GM04503 (cell line): ENCODE results near the gene LRRK2.
"Not testable (repeated sequence)": the region's sequence is repeated elsewhere in the genome, so short reads cannot be mapped to it uniquely, and the experiment has no call there.

Experiments
- DNase-seq: peaks from one replicate; pipeline ENCODE4 v3.0.0-alpha.2; 2012; ENCODE audit warnings: low read depth

Gene LRRK2

DNA sequence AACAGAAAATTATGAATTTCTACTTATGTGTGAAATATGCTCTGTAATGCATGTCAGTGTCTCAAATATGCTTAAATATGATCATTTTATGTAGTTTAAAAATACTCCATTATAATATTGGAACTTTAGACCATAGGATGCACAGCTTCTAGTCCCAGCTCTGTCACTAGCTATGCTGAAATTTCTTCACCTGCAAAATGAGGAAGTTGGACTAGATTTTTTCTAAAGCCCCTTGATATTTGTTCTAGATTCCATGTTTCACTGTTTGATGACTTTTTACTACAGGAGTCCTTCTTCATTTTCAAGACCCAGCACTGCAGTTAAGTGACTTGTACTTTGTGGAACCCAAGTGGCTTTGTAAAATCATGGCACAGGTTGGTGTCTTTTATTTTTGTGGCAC is 90.1 kb downstream of the LRRK2 start:
- DNase-seq, result no peak

DNA sequence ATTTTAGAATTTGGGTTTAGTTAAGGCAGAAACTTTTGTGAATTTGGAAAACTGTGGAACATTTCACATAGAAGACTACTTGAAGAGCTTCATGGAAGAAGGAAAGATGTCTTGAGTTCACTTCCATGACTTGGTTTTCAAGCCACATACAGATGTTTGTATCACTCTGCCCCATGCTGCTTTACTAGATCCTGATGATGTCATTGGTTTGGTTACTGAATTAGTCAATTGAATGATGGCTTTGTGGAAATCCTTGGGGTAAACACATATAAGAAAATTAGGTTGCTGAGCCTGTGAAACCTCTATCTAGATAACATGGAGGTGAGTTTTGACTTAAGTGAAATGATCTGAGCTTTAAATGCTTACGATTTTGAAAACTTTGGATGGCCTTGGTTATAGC is 90.6 kb downstream of the LRRK2 start:
- no peak for DNase-seq

DNA sequence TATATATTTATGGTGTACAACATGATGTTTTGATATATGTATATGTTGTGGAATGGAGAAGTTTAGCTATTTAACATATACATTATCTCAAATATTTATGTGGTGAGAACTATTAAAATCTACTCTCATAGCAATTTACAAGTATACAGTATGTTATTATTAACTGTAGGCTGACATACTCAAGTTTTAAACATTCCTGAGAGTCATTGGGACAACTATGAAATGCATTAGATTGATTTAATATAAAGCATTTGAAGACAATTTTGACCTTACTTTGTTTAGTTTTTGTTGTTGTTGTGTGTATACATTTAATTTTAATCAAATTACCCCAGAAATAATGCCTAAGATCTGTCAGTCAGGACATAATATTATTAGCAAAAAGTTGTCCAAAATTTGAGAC is 99.5 kb downstream of the LRRK2 start:
- DNase-seq, result no peak

DNA sequence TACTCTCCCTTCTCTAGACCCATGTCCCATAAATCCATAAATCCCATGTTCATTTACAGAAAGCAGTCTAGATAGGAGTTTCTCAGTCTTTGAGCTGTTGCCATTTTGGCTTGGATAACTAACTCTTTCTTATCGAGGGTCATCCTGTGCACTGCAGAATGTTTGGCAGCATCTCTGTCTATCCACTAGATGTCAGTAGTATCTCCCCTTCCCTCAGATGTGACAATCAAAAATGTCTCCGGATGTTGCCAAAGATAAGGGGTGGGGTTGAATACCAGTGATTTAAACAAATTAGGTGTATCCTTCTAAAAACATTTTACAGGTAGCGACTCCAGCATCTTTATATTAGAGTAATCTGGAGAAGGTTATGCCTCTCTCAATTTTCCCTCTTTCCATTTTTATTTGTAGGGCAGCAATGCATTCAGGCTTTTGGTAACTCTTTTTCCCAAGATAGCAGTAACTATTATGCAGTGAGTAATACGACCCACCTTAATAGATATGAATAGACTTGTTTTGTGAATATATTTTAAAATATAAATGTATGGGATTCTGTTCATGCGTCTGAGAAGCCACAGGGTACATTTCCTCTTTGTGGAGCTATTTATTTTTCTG is 100.7 kb downstream of the LRRK2 start:
- DNase-seq, result no peak

DNA sequence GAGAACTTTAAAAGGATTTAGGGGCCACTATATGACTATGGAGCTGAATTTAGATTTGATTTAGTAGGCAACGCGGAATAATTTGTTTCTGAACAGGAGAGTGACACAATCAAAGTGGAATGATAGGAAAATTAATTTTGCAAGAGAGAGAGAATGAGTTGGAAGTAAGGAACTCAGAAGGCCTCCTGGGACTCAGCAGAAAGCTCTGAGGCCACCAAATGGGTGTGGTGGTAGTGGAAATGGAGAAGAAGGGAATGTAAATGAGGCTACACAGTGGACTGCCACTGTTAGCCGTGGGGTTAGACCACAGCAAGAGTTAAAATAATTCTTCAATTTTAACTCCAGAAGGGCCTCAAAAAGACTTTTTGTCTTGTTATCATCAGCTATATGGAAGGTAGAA is 102.7 kb downstream of the LRRK2 start:
- DNase-seq, result no peak

DNA sequence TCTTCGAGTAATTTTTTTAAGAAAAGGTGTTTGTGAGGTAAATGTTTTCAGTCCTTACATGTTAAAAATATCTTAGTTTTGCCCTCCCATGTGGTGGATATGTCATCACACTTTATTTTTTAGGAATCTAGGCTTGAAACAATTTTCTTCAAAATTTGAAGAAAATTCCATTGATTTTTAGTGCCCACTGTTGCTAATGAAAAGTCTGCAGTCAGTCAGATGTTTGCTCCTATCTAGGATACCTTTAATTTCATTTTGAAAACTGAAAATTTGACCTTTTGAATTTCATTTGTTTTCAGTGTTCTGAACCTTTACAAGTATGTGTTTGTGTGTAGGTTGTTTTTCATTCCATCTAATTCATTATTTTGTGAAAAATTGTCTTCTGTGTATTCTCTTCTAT is 105.4 kb downstream of the LRRK2 start:
- DNase-seq, result no peak

DNA sequence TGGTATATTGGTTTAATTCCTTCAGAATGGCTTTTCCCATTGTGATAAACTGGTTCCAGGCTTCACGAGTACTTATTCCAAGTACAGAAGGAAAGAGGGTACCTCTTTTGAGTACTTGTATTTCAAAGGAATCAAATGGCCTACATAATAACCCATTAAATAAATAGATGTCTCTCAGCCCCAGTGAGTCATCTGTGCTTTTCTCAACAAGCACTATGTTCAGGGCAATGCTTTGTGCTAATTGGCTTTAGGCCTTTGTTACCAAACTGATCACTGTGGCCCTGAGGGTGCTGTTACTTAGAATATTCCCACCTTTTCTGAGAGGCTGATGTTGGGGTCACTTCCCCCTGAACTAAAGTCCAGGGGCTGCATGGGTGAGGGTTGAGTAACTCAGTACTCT is 107.1 kb downstream of the LRRK2 start:
- no peak for DNase-seq

DNA sequence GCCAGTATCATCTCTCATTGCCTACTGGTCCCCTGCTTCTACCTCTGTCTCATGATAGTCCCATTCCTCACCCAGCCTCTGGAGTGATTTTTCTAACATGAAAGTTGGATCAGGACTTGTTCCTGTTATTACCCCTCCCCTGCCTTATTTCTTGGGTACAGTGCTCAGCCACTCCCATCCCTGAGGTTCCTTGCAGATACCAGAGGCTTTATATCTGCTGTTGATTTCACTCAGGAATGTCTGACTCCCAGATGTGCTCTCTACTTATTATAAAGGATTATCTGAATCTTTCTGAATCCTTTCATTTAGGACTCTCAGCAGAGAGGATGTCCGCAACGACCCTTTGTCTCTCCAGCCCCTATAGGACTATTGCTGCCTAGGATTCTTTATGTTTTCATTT is 111.2 kb downstream of the LRRK2 start:
- DNase-seq, result no peak

DNA sequence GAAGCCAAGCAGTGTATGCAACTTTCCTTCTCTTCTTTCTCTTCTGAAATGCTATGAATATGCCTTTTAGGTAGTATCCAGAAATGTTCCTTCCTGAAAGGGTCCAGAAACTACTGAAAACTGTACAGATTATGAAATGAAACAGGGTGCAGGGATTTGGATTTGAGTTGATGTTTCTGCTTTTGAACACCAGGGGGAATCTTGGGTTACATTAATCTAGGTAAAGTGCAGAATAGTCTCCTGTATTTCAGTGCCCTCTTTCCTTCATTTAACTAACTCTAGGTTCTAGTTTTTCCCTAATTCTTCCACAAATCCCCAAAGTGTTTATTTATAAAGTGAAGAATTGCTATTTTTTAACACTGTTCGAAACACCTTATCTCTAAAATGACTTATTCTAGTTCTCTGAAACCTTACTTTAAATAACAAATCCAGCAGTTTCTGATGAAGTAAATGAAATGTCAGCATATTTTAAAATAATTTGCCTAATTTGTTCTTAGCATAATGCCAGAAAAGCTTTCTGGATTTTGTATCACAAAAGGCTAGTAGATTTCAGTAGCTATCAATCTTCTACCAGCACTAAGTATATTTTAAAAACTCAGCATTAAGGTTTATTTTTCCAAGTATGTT is 111.9 kb downstream of the LRRK2 start:
- no peak for DNase-seq

DNA sequence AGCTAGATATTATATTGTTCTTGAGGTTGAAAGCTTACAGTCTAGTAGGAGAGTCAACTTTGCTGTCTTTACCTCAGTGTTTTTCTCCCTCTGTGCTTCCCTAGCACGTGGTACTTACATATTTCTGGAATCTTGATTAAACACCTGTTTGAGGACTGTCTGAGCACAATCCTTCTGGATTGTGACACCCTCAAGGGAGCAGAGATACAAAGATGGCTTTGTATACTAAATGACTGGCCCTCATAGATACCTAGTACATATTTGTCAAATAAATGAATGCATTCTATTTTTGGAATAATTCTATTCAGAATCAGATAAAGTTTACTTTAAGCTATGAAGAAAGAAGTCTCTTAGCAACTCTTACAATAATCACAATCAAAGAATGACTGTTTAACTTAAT is 113.3 kb downstream of the LRRK2 start:
- DNase-seq, result no peak

DNA sequence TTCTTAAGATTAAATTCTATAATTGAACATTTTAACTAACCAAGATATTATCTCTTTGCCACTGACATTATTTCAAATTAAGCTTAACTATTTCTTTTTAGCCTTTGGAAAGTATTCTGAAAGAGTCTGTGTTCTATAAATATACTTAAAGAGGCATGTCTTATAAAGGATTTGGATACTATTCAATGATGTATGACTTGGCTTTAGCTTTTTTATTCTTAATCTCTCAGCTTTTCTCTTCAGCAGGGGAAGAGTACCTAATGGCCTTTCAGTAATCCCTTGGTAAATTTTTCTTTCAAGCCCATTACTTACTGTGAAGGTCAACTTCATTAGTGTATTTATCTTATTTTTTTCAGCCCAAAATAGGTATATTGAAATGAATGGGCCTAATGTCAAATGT is 113.8 kb downstream of the LRRK2 start:
- DNase-seq, result no peak

DNA sequence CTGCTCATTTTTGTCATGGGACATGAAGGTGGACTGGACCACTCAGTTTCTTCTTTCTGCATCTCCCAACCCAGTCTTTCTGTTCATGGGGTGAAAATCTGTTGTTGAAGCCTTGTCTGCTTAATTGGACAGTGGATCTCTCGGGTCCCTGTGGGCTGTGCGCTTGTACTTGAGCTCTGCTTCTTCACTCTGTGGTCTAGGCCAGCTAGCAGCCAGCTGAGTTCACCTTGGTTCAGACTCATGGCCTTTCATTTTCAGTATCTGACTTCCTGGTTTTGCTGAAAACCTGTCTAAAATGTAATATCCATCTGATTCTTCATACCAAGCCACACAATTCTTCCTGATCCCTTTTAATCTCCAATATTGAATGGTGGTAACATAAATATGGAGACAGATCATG is 117.2 kb downstream of the LRRK2 start:
- no peak for DNase-seq

DNA sequence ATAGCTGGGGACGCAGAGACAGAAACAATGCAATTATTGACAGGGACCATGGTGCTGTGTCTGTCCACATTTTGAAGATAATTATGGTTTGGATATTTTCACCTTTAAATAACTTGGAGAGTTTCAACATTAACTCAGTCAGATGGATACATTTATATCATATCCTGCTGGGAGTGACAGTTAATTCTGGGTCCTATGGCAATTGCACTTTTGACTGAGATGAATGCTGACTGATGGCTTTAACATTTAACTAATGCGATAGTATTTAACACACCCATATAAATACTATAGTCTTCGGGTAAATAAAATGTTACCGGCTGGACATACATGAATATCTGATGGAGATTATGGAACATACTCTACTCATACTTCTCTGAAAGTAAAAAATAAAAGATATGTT is 118.3 kb downstream of the LRRK2 start:
- no peak for DNase-seq

DNA sequence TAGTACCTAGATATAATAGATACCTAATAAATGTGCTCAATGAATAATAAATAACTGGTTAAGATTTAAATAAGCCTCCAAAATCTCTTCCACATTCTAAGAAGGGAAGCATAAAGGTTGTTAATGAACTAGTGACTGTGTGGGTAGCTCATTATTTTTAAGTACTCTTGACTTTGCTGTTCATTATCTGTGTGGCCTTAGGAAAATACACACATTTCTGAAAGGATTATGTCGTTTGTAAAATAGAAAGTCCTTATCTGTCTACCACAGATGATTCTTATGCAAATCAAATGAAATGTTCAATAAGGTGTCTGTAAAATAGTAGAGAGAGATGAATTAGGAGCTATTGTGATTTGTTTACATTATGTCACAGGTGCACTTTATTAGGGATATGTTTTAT is 119.5 kb downstream of the LRRK2 start:
- no peak for DNase-seq

DNA sequence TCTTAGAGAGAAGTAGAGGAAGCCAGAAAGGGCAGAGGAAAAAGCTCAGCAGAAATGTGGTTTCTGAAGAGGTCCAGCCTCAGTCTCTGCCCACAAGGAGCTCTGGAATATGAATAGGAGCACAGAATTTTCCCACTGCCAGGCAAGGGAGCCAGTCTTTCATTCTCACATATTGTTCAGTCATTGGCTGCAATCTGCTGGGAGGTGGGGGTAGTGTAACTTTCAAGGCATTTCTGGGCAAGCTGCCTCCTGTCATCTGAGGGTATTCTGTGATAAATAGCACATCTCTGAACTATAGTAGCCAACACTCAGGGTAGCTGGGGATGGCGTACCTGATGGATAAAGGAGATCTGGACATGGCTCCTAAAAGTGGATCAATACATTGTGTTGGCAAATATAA is 127.2 kb downstream of the LRRK2 start:
- DNase-seq, result no peak

DNA sequence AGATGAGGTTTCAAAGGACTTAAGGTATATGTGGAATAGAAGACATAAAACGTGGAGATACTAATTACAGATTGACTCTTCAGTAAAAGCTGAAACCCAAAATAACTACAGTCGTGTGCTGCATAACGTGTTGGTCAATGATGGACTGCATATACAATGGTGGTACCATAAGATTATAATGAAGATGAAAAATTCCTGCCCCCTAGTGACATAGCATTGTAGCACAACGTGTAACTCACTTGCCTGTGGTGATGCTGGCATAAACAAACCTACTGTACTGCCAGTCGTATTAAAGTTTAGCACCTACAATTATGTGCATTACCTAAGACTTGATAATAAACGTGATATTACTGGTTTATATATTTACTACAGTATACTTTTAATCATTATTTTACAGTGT is 150.3 kb downstream of the LRRK2 start:
- DNase-seq, result no peak

DNA sequence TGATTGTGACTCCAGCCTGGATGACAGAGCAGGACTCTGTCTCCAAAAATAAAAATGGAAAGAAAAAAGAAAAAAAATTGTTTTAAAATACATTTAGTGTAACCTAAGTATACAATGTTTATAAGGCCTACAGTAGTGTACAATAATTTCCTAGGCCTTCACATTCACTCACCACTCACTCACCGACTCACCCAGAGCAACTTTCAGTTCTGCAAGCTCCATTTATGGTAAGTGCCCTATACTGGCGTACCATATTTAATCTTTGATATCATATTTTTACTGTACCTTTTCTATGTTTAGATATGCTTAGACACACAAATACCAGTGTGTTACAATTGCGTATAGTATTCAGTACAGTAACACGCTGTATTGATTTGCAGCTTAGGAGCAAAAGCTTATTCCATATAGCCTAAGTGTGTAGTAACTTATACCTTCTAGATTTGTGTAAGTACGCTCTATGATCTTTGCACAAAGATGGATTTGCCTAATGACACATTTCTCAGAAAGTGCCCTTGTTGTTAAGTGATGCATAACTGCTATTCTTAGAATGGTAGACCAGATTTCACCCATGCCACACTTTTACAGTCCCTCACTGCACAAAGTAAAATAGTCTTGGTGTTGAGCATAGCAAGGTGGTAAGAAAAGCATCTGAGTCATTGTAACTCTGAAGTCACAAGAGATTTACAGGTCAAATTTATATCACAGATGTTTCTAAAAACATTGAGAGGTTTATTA is 151.9 kb downstream of the LRRK2 start:
- no peak for DNase-seq

DNA sequence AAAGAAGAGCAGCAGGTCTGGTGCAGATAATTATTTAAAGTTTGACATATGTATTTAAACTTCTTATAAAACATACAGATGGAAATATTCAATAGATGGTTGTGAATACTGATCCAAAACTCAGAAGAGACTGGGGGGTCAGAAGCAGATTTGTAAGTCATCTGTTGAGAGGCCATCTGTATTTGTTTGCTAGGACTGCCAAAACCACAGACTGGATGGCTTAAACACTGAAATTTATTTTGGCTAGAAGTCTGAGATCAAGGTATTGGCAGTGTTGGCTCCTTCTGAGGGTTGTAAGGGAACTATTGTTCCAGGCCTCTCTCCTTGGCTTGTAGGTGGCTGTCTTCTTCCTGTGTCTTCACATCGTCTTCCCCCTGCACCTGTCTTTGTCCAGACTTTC is 153.9 kb downstream of the LRRK2 start:
- no peak for DNase-seq

DNA sequence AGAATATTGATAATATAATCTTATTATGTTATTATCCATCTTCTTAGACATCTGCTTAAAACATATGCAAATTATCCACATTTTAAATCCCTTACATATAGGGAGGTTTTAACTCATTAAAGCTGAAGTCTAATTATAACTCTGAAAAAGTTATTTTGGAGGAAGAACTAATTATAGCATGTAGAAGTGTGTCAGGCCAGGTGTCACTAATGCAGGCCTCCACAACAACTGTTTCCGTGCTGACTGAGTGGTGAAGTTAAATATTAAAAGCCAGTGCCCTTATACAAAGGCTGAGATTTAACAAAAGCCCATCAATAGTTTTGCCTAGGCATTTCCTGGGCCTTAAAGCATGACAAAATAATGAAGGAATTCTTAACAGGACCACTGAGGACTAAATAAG is 157.4 kb downstream of the LRRK2 start:
- DNase-seq, result no peak

DNA sequence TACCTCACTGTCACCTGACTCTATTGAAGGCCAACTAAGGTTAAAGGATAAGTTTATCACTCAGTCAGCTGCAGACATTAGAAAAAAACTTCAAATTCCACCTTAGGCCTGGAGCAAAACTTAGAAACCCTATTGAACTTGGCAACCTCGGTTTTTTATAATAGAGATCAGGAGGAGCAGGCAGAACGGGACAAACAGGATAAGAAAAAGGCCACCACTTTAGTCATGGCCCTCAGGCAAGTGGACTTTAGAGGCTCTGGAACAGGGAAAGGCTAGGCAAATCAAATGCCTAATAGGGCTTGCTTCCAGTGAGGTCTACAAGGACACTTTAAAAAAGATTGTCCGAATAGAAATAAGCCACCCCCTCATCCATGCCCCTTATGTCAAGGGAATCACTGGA is 162.5 kb downstream of the LRRK2 start:
- not testable (repeated sequence) for DNase-seq

DNA sequence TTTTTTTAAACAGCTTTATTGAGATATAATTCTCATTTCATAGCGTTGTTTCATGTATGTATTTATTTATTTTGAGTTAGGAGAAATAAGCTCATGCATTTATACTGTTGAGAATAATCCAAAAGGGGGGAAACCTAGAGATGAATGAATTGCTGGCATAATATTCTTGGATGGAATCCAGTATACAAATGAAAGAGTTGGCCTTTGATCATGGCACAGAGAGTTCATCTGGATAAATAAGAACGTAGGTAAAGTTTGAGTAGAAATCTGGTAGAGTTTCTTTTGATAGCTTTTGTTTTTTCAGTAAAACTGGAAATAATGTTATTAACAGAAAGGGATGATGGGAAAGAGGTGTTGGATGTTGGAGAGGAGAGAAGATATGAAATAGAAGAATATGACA is 166.2 kb downstream of the LRRK2 start:
- no peak for DNase-seq

DNA sequence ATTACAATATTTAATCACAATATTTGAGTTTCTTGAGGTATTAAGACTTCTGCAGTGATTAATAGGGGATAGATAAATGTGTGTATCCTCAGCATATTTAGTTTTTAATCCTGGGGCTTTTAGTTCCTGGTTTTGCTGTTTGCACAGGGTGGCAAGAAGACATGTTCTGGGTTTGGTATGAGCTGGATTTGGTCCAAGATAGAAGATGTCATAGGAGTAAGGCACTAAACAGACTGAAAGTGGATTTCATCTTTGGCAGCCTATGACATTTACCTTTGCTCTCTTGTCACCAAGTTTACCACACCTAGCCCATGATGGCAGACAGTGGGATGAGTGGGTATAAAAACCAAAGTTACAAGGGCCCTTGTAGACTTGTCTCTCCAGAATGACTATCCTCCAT is 168.2 kb downstream of the LRRK2 start:
- no peak for DNase-seq

DNA sequence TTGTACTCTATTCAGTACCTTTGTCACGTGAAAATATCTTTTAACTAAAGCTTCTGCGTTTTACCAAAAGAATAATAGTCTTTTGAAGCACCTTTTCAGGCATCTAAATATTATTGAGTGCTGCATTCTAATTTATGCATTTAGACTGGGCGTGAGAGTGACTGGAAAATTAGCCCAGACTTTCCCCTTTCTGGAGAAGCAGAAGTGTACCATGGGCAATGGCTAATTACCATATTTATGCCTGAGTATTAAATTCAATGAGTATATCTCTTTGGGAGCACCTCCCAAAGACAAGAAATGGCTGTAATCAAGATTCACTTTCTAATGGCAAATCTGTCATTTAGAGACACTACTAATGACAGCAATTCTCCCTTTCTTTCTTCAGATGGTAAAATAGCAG is 174.9 kb downstream of the LRRK2 start:
- DNase-seq, result no peak

DNA sequence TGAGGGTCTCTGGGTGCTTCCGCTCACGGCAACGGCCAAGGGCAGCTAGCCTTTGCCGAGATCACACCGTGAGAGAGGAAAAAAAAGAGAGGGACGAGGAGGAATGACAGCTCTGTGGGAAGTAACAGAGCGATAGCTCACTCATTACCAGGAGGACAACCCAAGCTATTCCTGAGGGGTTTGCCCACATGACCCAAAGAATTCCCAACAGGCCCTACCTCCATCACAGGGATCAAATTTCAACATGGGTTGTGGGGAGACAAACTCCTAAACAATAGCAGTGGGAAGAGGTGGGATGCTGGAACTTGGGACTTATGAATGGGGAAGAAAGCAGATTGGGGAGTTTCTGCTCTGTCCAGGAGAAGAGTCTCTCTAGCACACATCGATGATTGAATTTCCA is 180.6 kb downstream of the LRRK2 start:
- no peak for DNase-seq
